HepG2 (cell line): ENCODE data around the gene GDF11.

Experiments
- ESRRA ChIP-seq: sonication (generic); formaldehyde crosslinking; IDR thresholded peaks from 2 replicates; pipeline ENCODE4 v1.5.1; 2020; ENCODE audit warnings: mild to moderate bottlenecking, low read depth, missing genetic modification reagents
- KMT2B ChIP-seq: IDR thresholded peaks from 2 replicates; pipeline ENCODE4 v1.6.1; 2016; ENCODE audit warnings: missing genetic modification reagents, missing compliant biosample characterization
- MXI1 ChIP-seq: IDR thresholded peaks from 3 replicates; pipeline ENCODE4 v1.6.1; 2012; ENCODE audit warnings: low read depth, low read length, inconsistent platforms, borderline replicate concordance

DNA sequence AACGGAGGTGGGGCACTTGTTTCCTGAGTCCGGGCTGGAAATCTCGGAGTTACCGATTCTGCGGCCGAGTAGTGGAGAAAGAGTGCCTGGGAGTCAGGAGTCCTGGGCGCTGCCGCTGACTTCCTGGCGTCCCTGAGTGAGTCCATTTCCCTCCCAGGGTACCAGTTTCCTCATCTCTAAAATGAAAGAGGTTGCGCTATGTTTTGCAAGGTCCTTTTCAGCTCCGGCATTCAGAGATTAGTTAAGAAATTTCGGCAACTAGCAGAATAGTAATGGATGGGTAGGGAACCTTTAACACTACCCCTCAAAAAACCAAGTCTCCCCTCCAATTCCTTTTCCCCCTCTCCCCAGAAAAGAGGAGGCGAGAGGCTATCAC, 26.4 kb upstream of the GDF11 start:
- TF ChIP-seq KMT2B (CRISPR knock-in tag) (no peak), ESRRA (CRISPR knock-in tag) (no peak), MXI1 (no peak)
